ENCODE data around the gene LMLN.

DNA sequence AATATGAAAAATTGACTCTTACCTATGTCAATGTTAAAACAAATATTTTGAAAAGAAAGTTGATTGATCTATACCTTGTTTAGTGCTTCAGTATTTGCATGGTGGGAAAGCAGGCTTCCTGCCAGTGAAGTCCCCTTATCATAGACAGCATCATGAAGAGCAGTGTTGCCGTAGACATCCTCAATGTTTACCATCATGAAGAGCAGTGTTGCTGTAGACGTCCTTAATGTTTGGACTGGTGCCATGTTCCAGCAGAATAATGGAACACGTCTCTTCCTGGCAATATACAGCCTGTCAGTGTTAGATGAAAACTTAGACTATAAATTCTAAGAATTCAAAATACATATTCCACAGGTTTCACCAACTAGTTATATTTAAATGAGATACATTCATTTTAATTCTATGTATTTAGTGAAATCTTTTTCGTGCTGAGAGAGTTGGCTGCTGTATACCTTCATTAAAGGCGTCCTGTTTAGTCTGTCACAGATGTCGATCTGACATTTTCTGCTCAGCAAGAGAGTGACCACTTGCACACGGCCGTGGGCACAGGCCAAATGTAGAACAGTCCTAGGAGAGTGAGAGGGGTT lies 116.8 kb downstream of the LMLN start:
- TF ChIP-seq POLR2A (IDR thresholded peaks at IDR 0.05), result no peak
- TF ChIP-seq, protein P1, sequence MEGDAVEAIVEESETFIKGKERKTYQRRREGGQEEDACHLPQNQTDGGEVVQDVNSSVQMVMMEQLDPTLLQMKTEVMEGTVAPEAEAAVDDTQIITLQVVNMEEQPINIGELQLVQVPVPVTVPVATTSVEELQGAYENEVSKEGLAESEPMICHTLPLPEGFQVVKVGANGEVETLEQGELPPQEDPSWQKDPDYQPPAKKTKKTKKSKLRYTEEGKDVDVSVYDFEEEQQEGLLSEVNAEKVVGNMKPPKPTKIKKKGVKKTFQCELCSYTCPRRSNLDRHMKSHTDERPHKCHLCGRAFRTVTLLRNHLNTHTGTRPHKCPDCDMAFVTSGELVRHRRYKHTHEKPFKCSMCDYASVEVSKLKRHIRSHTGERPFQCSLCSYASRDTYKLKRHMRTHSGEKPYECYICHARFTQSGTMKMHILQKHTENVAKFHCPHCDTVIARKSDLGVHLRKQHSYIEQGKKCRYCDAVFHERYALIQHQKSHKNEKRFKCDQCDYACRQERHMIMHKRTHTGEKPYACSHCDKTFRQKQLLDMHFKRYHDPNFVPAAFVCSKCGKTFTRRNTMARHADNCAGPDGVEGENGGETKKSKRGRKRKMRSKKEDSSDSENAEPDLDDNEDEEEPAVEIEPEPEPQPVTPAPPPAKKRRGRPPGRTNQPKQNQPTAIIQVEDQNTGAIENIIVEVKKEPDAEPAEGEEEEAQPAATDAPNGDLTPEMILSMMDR (IDR thresholded peaks at IDR 0.05), result no peak
